Sigmoid colon (tissue), 7 donors: ENCODE data around the gene PRKG1. TPM values are rescaled to one million over a fixed set of nuclear protein-coding genes. Genes with fewer than 3 reads are reported as not detected.

ENCODE experiments used
- DNase-seq: peaks from one replicate; pipeline ENCODE4 v3.0.0-alpha.2; 2019
- H3K27ac ChIP-seq, 4 donors: fragments of 200-600 bp; sonication (generic); one replicate each; pipeline ENCODE4 v1.5.1; 2016 to 2019; ENCODE audit warnings: mild to moderate bottlenecking in 1 of 4
- H3K27me3 ChIP-seq, 3 donors: fragments of 200-600 bp; sonication (generic); one replicate each; pipeline ENCODE4 v1.5.1; 2019; ENCODE audit warnings: mild to moderate bottlenecking in 1 of 3
- H3K36me3 ChIP-seq, 4 donors: fragments of 200-600 bp; sonication (generic); one replicate each; pipeline ENCODE4 v1.5.1; 2016 to 2019
- H3K4me1 ChIP-seq, 4 donors: fragments of 200-600 bp; sonication (generic); one replicate each; pipeline ENCODE4 v1.5.1; 2017 to 2019
- H3K4me3 ChIP-seq, 4 donors: fragments of 200-600 bp; sonication (generic); one replicate each; pipeline ENCODE4 v1.5.1; 2017 to 2019; ENCODE audit warnings: mild to moderate bottlenecking in 2 of 4, moderate library complexity in 1 of 4
- H3K9me3 ChIP-seq, 4 donors: fragments of 200-600 bp in 3 of 4; sonication (generic) in 3 of 4; one replicate each; pipeline versions ENCODE4 v1.5.1 to v1.6.1; 2013 to 2019
- CTCF ChIP-seq, 4 experiments: fragments of 450-650 bp in 3 of 4; fragments of 200-600 bp in 1 of 4; IDR thresholded peaks; one replicate each; pipeline ENCODE4 v1.5.1; 2016 to 2019; ENCODE audit warnings: antibody characterized with exemption in 4 of 4, mild to moderate bottlenecking in 3 of 4, moderate library complexity in 2 of 4
- EP300 ChIP-seq, 4 donors: sonication (generic); formaldehyde crosslinking; IDR thresholded peaks; one replicate each; pipeline ENCODE4 v1.6.1; 2017; ENCODE audit warnings: antibody characterized with exemption in 4 of 4
- POLR2A ChIP-seq, 2 donors: fragments of 450-650 bp; IDR thresholded peaks; one replicate each; pipeline ENCODE4 v1.6.1; 2016; ENCODE audit warnings: antibody characterized with exemption in 2 of 2, mild to moderate bottlenecking in 2 of 2, moderate library complexity in 2 of 2
- POLR2AphosphoS5 ChIP-seq, 4 donors: sonication (generic); formaldehyde crosslinking; IDR thresholded peaks; one replicate each; pipeline ENCODE4 v1.6.1; 2017; ENCODE audit warnings: antibody characterized with exemption in 4 of 4
- WGBS, 2 donors: extraction: QIAGEN DNeasy Blood & Tissue Kit; methylation state at CpG; one replicate each; pipeline ENCODE4 v1.1.7; 2013; 5-methylcytosine and 5-hydroxymethylcytosine counted together
- intact Hi-C: fragments of 100-400 bp; cut with DNase I; formaldehyde crosslinking; loops from one replicate; pipeline ENCODE4 v1.15.1; 2023
- polyA plus RNA-seq, 3 donors: library from polyadenylated mRNA; stranded (reverse); fragments of 200-250 nt; gene quantifications; one replicate each; pipeline ENCODE4 v1.2.3, GENCODE V29; 2013
- total RNA-seq, 4 donors: library from RNA; depleted of rRNA; stranded (reverse); fragments of >200 nt; gene quantifications; one replicate each; pipeline ENCODE4 v1.1.0, GENCODE V29; 2016
- donor health status: healthy with polysubstance abuse.
- donor health status: Bipolar disorder and iron deficiency.
- donor health status: healthy.

PRKG1 gene
- total and polyA plus RNA-seq, 7 donors, result 3.7 to 92.9 (median 60.2) TPM

- Histone ChIP-seq H3K36me3 (no peaks in the 10 kb centered on the region), H3K4me3 (no peak overlapping the region), H3K27me3 (no peaks in the 10 kb centered on the region), H3K27ac (no peak overlapping the region), H3K4me1 (no peaks in the 10 kb centered on the region), H3K9me3 (no peaks in the 10 kb centered on the region)
- no peak for DNase-seq
- intact Hi-C loops, result no loop called here
- WGBS, 2 donors, result 60 to 79% methylated on average over 3 of the region's 3 CpGs
- no peak for TF ChIP-seq POLR2A (IDR thresholded peaks at IDR 0.05)
- no peak for TF ChIP-seq POLR2AphosphoS5 (IDR thresholded peaks at IDR 0.05)
- no peak for TF ChIP-seq CTCF (IDR thresholded peaks at IDR 0.05)
- TF ChIP-seq EP300 (IDR thresholded peaks at IDR 0.05), result no peak
These were observed 566.0 kb downstream of the PRKG1 start for GRCh38 chr10:51640120-51640819.

GRCh38 chr10:51642581-51642980 lies 568.3 kb downstream of the PRKG1 start:
- no peak overlapping the region for H3K4me3 ChIP-seq
- no peak overlapping the region for H3K27ac ChIP-seq
- H3K4me1 ChIP-seq, result no peaks in the 10 kb centered on the region
- TF ChIP-seq POLR2AphosphoS5 (IDR thresholded peaks at IDR 0.05) (no peak), CTCF (IDR thresholded peaks at IDR 0.05) (no peak), EP300 (IDR thresholded peaks at IDR 0.05) (no peak), POLR2A (IDR thresholded peaks at IDR 0.05) (no peak)
- H3K9me3 ChIP-seq, result no peaks in the 10 kb centered on the region
- 79 to 87% methylated on average over 4 of the region's 4 CpGs for WGBS, 2 donors
- no peak for DNase-seq
- no peaks in the 10 kb centered on the region for H3K36me3 ChIP-seq
- H3K27me3 ChIP-seq, result no peaks in the 10 kb centered on the region
- intact Hi-C loops, result no loop called here

- Histone ChIP-seq H3K4me3 (no peak overlapping the region), H3K4me1 (no peaks in the 10 kb centered on the region), H3K36me3 (no peaks in the 10 kb centered on the region), H3K9me3 (no peaks in the 10 kb centered on the region), H3K27ac (no peak overlapping the region), H3K27me3 (no peaks in the 10 kb centered on the region)
- TF ChIP-seq POLR2AphosphoS5 (IDR thresholded peaks at IDR 0.05) (no peak), EP300 (IDR thresholded peaks at IDR 0.05) (no peak)
- no peak for DNase-seq
- WGBS, 2 donors, result 73 to 81% methylated on average over 3 of the region's 3 CpGs
- intact Hi-C loops, result no loop called here
These were observed 569.4 kb downstream of the PRKG1 start for GRCh38 chr10:51643734-51644133.

GRCh38 chr10:51649064-51649463 lies 574.8 kb downstream of the PRKG1 start:
- WGBS, 2 donors, result 96 to 97% methylated on average over 3 of the region's 3 CpGs
- Histone ChIP-seq H3K36me3 (no peaks in the 10 kb centered on the region), H3K27ac (no peak overlapping the region), H3K9me3 (no peaks in the 10 kb centered on the region), H3K27me3 (no peaks in the 10 kb centered on the region), H3K4me1 (peaks cover 0 to 11% (median 4%) of the 10 kb centered on the region in 4 donors), H3K4me3 (no peak overlapping the region)
- no peak for DNase-seq
- intact Hi-C loops, result no loop called here
- no peak for TF ChIP-seq CTCF (IDR thresholded peaks at IDR 0.05)
- no peak for TF ChIP-seq EP300 (IDR thresholded peaks at IDR 0.05)
- TF ChIP-seq POLR2AphosphoS5 (IDR thresholded peaks at IDR 0.05), result no peak
- TF ChIP-seq POLR2A (IDR thresholded peaks at IDR 0.05), result no peak

GRCh38 chr10:51651063-51651462 lies 576.8 kb downstream of the PRKG1 start:
- H3K27ac ChIP-seq, result no peak overlapping the region
- no peaks in the 10 kb centered on the region for H3K9me3 ChIP-seq
- peaks cover 0 to 17% (median 11%) of the 10 kb centered on the region in 4 donors for H3K4me1 ChIP-seq
- TF ChIP-seq POLR2A (IDR thresholded peaks at IDR 0.05) (no peak), CTCF (IDR thresholded peaks at IDR 0.05) (no peak), POLR2AphosphoS5 (IDR thresholded peaks at IDR 0.05) (no peak), EP300 (IDR thresholded peaks at IDR 0.05) (no peak)
- H3K4me3 ChIP-seq, result no peak overlapping the region
- no peaks in the 10 kb centered on the region for H3K36me3 ChIP-seq
- intact Hi-C loops, result no loop called here
- no peak for DNase-seq
- H3K27me3 ChIP-seq, result no peaks in the 10 kb centered on the region
- 92% methylated on average over 1 of the region's 1 CpG for WGBS, 2 donors
